ENCODE data around the gene LIN52. TPM values are rescaled to one million over a fixed set of nuclear protein-coding genes. Genes with fewer than 3 reads are reported as not detected.

LIN52 gene
- total and polyA plus RNA-seq, 2 experiments from 2014 or later: 8.6 to 10.8 TPM

- Histone ChIP-seq H3K4me3 (no peak overlapping the region), H3K27me3 (ENCODE audit: insufficient read depth) (no peaks in the 10 kb centered on the region), H4K20me1 (replicated peaks; ENCODE audit: insufficient read depth) (no peaks in the 10 kb centered on the region), H3K4me1 (ENCODE audit: insufficient read depth) (no peaks in the 10 kb centered on the region), H3K27ac (ENCODE audit: low read depth) (no peak overlapping the region), H2AFZ (no peak overlapping the region), H3K79me2 (replicated peaks; ENCODE audit: insufficient read depth) (no peaks in the 10 kb centered on the region), H3K4me2 (no peak overlapping the region), H3K9me2 (ENCODE audit: insufficient read depth) (no peaks in the 10 kb centered on the region), H3F3A (replicated peaks; ENCODE audit: low read depth) (no peaks in the 10 kb centered on the region), H3K36me3 (ENCODE audit: insufficient read depth) (peaks cover 6% of the 10 kb centered on the region; the same call in 1 of the 2 replicates)
- H3K9me3 Mint-ChIP-seq: no peaks in the 10 kb centered on the region
- H3K36me3 Mint-ChIP-seq (ENCODE audit: low read depth): 0 out of 3 replicates have a peak, but pooled peaks cover 6% of the 10 kb centered on the region
- H3K4me3 Mint-ChIP-seq: no peak overlapping the region
- no peak overlapping the region for H3K27ac Mint-ChIP-seq
- H3K4me1 Mint-ChIP-seq: no peaks in the 10 kb centered on the region
- no peak for ATAC-seq
- peaks cover 4% of the 10 kb centered on the region for H3K27me3 Mint-ChIP-seq (ENCODE audit: insufficient read depth, low read depth, poor library complexity)
- TF ChIP-seq ZNF462 (CRISPR knock-in tag; IDR thresholded peaks at IDR 0.05) (no peak), ZNF331 (CRISPR knock-in tag; IDR thresholded peaks at IDR 0.05; ENCODE audit: low read depth) (no peak), STAT1 (IDR thresholded peaks at IDR 0.05; ENCODE audit: unreplicated experiment) (no peak)
- no peak for DNase-seq (ENCODE audit: low spot score)
These were observed 109.9 kb downstream of the LIN52 start for GRCh38 chr14:74194506-74195274.

GRCh38 chr14:74195623-74196022, 110.9 kb downstream of the LIN52 start:
- no peaks in the 10 kb centered on the region for H3K9me2 ChIP-seq (ENCODE audit: insufficient read depth)
- H3K36me3 ChIP-seq (ENCODE audit: insufficient read depth): peaks cover 6% of the 10 kb centered on the region; the same call in 1 of the 2 replicates
- H3K4me1 ChIP-seq (ENCODE audit: insufficient read depth): no peaks in the 10 kb centered on the region
- H3K4me2 ChIP-seq: no peak overlapping the region
- Mint-ChIP-seq H3K36me3 (ENCODE audit: low read depth) (0 out of 3 replicates have a peak, but pooled peaks cover 6% of the 10 kb centered on the region), H3K4me3 (no peak overlapping the region), H3K27ac (no peak overlapping the region), H3K27me3 (ENCODE audit: insufficient read depth, low read depth, poor library complexity) (peaks cover 2% of the 10 kb centered on the region), H3K9me3 (no peaks in the 10 kb centered on the region), H3K4me1 (no peaks in the 10 kb centered on the region)
- no peak overlapping the region for H3K4me3 ChIP-seq
- no peak overlapping the region for H2AFZ ChIP-seq
- DNase-seq (ENCODE audit: low spot score) (no peak), ATAC-seq (no peak)
- H3F3A ChIP-seq (replicated peaks; ENCODE audit: low read depth): no peaks in the 10 kb centered on the region
- H3K27ac ChIP-seq (ENCODE audit: low read depth): no peak overlapping the region
- H3K79me2 ChIP-seq (replicated peaks; ENCODE audit: insufficient read depth): no peaks in the 10 kb centered on the region
- H3K27me3 ChIP-seq (ENCODE audit: insufficient read depth): no peaks in the 10 kb centered on the region
- H4K20me1 ChIP-seq (replicated peaks; ENCODE audit: insufficient read depth): no peaks in the 10 kb centered on the region
- no peak for TF ChIP-seq EZH2phosphoT487 (IDR thresholded peaks at IDR 0.05; ENCODE audit: unreplicated experiment)
- no peak for TF ChIP-seq NANOG (IDR thresholded peaks at IDR 0.05; ENCODE audit: borderline replicate concordance)
- TF ChIP-seq ZNF114 (CRISPR knock-in tag; IDR thresholded peaks at IDR 0.05): no peak
- TF ChIP-seq STAT1 (IDR thresholded peaks at IDR 0.05; ENCODE audit: unreplicated experiment): no peak
- TF ChIP-seq REST (IDR thresholded peaks at IDR 0.05; ENCODE audit: unreplicated experiment): no peak
- TF ChIP-seq EZH2 (IDR thresholded peaks at IDR 0.05; ENCODE audit: low read depth, unreplicated experiment): no peak
- TF ChIP-seq CREB1 (CRISPR knock-in tag; IDR thresholded peaks at IDR 0.05; ENCODE audit: low read depth): no peak
- no peak for TF ChIP-seq ZNF331 (CRISPR knock-in tag; IDR thresholded peaks at IDR 0.05; ENCODE audit: low read depth)

Measured in GM23338 (cell line).